OCI-LY1 (cell line): Measurements from ENCODE around the gene KRTAP5-8.
"Not testable (repeated sequence)": the region's sequence is repeated elsewhere in the genome, so short reads cannot be mapped to it uniquely, and the experiment has no call there.

Experiments
- H2AFZ ChIP-seq: fragments of 200-600 bp; sonication (generic), shearing (Covaris generic); 2 replicates; pipeline ENCODE4 v1.6.0; 2014; ENCODE audit warnings: antibody characterized with exemption, mild to moderate bottlenecking, low read length
- H3F3A ChIP-seq: fragments of 200-600 bp; sonication (generic), shearing (Covaris generic); 2 replicates; pipeline ENCODE4 v1.6.0; 2014; ENCODE audit warnings: mild to moderate bottlenecking, antibody characterized with exemption, low read length, moderate library complexity; ENCODE audit not compliant: insufficient read depth
- H3K27ac ChIP-seq: fragments of 200-600 bp; sonication (generic); 2 replicates; pipeline ENCODE4 v1.5.1; 2014; ENCODE audit warnings: low read length, mixed run types, mild to moderate bottlenecking, low read depth; ENCODE audit not compliant: poor library complexity, severe bottlenecking
- H3K27me3 ChIP-seq: fragments of 200-600 bp; sonication (generic); 2 replicates; pipeline ENCODE4 v1.6.0; 2014; ENCODE audit warnings: antibody characterized with exemption, mild to moderate bottlenecking, low read length, moderate library complexity; ENCODE audit not compliant: insufficient read depth
- H3K36me3 ChIP-seq: fragments of 200-600 bp; sonication (generic); 2 replicates; pipeline ENCODE4 v1.6.1; 2014; ENCODE audit warnings: mild to moderate bottlenecking, antibody characterized with exemption, low read length, moderate library complexity, mixed read lengths; ENCODE audit not compliant: insufficient read depth
- H3K4me1 ChIP-seq: fragments of 200-600 bp; sonication (generic); 2 replicates; pipeline ENCODE4 v1.5.1; 2014; ENCODE audit warnings: mild to moderate bottlenecking, low read length, moderate library complexity; ENCODE audit not compliant: insufficient read depth, severe bottlenecking
- H3K4me2 ChIP-seq: fragments of 200-600 bp; sonication (generic), shearing (Covaris generic); 2 replicates; pipeline ENCODE4 v1.6.1; 2014; ENCODE audit warnings: low read length
- H3K4me3 ChIP-seq: fragments of 200-600 bp; sonication (generic); 2 replicates; pipeline ENCODE4 v1.5.1; 2014; ENCODE audit warnings: low read length, low read depth, mild to moderate bottlenecking, mixed read lengths; ENCODE audit not compliant: poor library complexity, severe bottlenecking
- H3K79me2 ChIP-seq: fragments of 200-600 bp; shearing (Covaris generic); 2 replicates; pipeline ENCODE4 v1.6.1; 2016; ENCODE audit warnings: mixed run types, low read length, mixed read lengths; ENCODE audit not compliant: insufficient read depth
- H3K9ac ChIP-seq: fragments of 200-600 bp; sonication (generic), shearing (Covaris generic); 2 replicates; pipeline ENCODE4 v1.6.1; 2014; ENCODE audit warnings: mild to moderate bottlenecking, low read length, mixed read lengths
- H3K9me2 ChIP-seq: fragments of 200-600 bp; sonication (generic), shearing (Covaris generic); 2 replicates; pipeline ENCODE4 v1.6.1; 2014; ENCODE audit warnings: low read depth, mild to moderate bottlenecking, low read length, mixed read lengths
- H3K9me3 ChIP-seq: fragments of 200-600 bp; shearing (Covaris generic); 2 replicates; pipeline ENCODE4 v1.6.1; 2014; ENCODE audit warnings: low read length, mixed read lengths
- H4K20me1 ChIP-seq: fragments of 200-600 bp; sonication (generic), shearing (Covaris generic); 2 replicates; pipeline ENCODE4 v1.6.0; 2016; ENCODE audit warnings: mild to moderate bottlenecking, low read length; ENCODE audit not compliant: insufficient read depth
- EZH2 ChIP-seq: fragments of 200-600 bp; sonication (generic), shearing (Covaris generic); IDR thresholded peaks from 2 replicates; pipeline ENCODE4 v1.8.0; 2017; ENCODE audit warnings: borderline replicate concordance, mixed run types, mild to moderate bottlenecking, antibody characterized with exemption, low read length, moderate library complexity, mixed read lengths
- TF ChIP-seq, protein P1 (sequence below): fragments of 200-600 bp; sonication (generic), shearing (Covaris generic); IDR thresholded peaks from 2 replicates; pipeline ENCODE4 v1.5.1; 2017; ENCODE audit warnings: mild to moderate bottlenecking, antibody characterized with exemption, low read length, moderate library complexity, mixed read lengths

KRTAP5-8 gene

DNA sequence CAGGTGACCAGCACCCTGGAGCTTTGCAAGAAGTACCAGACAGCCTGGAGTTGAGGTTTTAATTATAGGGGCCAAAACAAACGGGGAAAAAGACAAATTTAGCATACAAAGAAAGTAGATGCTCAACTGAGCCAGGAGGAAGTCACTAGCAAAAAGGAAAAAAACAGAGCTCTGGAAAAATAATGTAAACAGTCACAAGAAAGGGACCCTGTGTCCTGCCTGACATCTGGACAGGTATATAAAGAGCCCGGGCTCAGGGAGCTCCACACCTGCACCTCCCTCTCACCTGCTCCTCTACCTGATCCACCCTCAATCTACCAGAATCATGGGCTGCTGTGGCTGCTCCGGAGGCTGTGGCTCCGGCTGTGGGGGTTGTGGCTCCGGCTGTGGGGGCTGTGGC is 27.4 kb downstream of the KRTAP5-8 start, which contains the start of gene KRTAP5-10:
KRTAP5-10 (plus strand) TSS at position 301 of the 400 bp plus-strand sequence; CDS start at position 326, 25 bp downstream.
- Histone ChIP-seq H3K4me3 (no peak within 1 kb of the TSS), H4K20me1 (no peaks in the 10 kb centered on the region), H3K27me3 (no peaks in the 10 kb centered on the region), H3K9me2 (no peaks in the 10 kb centered on the region), H3K4me2 (no peak within 1 kb of the TSS), H3K9ac (no peak within 1 kb of the TSS), H3K27ac (no peak within 1 kb of the TSS), H3F3A (no peaks in the 10 kb centered on the region), H3K9me3 (no peaks in the 10 kb centered on the region), H3K4me1 (no peaks in the 10 kb centered on the region), H2AFZ (no peak within 1 kb of the TSS), H3K79me2 (no peaks in the 10 kb centered on the region), H3K36me3 (no peaks in the 10 kb centered on the region)
- TF ChIP-seq, protein P1, sequence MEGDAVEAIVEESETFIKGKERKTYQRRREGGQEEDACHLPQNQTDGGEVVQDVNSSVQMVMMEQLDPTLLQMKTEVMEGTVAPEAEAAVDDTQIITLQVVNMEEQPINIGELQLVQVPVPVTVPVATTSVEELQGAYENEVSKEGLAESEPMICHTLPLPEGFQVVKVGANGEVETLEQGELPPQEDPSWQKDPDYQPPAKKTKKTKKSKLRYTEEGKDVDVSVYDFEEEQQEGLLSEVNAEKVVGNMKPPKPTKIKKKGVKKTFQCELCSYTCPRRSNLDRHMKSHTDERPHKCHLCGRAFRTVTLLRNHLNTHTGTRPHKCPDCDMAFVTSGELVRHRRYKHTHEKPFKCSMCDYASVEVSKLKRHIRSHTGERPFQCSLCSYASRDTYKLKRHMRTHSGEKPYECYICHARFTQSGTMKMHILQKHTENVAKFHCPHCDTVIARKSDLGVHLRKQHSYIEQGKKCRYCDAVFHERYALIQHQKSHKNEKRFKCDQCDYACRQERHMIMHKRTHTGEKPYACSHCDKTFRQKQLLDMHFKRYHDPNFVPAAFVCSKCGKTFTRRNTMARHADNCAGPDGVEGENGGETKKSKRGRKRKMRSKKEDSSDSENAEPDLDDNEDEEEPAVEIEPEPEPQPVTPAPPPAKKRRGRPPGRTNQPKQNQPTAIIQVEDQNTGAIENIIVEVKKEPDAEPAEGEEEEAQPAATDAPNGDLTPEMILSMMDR = no peak
- no peak for TF ChIP-seq EZH2

DNA sequence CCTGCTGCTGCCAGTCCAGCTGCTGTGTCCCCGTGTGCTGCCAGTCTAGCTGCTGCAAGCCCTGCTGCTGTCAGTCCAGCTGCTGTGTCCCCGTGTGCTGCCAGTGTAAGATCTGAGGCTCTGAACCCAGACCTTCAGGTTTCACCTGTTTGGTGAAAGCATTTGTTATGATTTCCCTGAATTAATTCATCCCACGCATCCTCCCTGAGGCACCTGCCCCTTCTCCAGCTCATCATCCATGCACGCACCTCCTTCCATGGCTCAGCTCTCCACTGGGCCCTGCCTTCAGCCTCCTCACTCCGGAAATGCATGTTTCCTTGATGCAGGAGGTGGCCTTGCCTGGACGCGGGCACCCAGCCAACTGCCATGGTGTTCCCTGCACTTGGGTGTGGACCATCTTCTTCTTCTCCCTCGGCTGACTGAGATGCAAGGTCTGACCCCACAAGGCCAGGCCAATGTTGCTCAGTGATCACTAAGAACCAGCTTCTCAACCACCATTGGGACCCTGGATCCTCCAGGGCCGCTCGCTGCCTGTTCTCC is 28.3 kb downstream of the KRTAP5-8 start:
- TF ChIP-seq EZH2 = no peak
- TF ChIP-seq, protein P1 = no peak
- H2AFZ ChIP-seq = no peak overlapping the region
- no peaks in the 10 kb centered on the region for H3F3A ChIP-seq
- no peak overlapping the region for H3K4me2 ChIP-seq
- no peaks in the 10 kb centered on the region for H3K9me3 ChIP-seq
- H3K4me1 ChIP-seq = no peaks in the 10 kb centered on the region
- H3K27me3 ChIP-seq = no peaks in the 10 kb centered on the region
- no peak overlapping the region for H3K27ac ChIP-seq
- no peaks in the 10 kb centered on the region for H3K9me2 ChIP-seq
- H4K20me1 ChIP-seq = no peaks in the 10 kb centered on the region
- no peak overlapping the region for H3K9ac ChIP-seq
- no peak overlapping the region for H3K4me3 ChIP-seq
- H3K79me2 ChIP-seq = no peaks in the 10 kb centered on the region
- no peaks in the 10 kb centered on the region for H3K36me3 ChIP-seq

DNA sequence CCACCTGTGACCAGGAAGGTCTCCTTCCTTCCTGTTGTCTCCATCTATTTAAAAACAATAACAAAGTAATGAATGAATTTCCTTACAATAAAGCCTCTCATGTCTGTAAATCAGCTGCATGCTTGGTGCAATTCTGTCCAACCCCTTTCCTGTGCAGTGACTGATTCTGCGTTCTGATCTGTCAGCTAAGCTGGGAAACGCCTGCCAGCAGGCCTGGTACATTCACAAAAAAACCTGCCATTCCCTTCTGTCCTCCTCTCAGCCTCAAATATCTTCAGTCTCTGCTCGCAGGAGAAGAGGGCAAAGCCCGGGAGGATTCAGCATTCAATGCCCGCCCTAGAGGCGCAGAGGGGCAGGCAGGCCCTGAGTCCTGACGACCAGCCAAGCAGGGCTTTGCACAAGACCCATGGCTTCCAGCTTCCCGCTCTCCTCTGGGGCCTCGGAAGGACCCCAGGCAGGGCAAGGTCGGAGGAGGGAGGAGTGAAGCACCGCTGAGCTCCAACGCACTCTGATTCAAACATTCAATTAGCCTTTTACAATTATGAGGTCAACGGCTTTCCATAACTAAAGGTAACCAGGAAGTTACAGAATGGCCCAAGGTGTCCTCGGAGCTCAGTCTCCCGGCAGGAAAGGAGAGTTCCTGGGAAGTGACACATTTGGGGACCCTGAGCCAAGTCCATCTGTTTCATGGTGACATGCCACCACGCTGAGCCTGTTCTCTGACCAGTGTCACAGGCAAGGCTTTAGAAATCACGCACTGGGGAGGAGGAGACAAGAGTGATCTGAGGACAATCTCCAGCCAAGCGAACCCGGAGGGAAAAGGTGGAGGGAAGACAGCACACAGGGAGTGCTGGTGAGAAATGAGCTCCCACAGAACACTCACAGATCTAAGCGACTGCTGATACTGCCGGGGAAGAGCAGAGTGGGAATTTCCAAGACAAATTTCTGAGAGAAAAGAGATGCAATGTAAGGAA is 29.1 kb downstream of the KRTAP5-8 start:
- H3K79me2 ChIP-seq, H3F3A ChIP-seq, H3K9me3 ChIP-seq, H2AFZ ChIP-seq, H3K4me3 ChIP-seq, H3K36me3 ChIP-seq, H3K27ac ChIP-seq, H3K4me2 ChIP-seq, H3K9ac ChIP-seq, H4K20me1 ChIP-seq, H3K27me3 ChIP-seq, H3K9me2 ChIP-seq, H3K4me1 ChIP-seq: not testable (repeated sequence)

DNA sequence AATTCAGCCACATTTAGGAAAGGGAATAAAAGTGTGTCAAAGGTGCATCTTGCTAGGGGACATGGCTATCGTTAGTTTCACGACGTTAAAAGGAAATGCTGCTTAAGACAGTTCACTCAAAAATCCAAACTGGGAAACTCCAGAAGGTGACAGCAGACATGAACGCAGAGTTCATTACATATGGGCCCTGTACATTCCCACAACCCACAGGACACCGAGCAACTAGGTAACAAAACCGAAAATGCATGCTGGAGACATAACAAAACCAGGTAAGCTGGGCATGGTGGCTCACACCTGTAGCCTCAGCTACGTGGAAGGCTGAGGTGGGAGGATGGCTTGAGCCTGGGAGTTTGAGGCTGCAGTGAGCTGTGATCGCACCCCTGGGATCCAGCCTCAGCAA is 29.8 kb downstream of the KRTAP5-8 start:
- not testable (repeated sequence) for H4K20me1 ChIP-seq, H3K9me3 ChIP-seq, H2AFZ ChIP-seq, H3K79me2 ChIP-seq, H3K9me2 ChIP-seq, H3K27ac ChIP-seq, H3K4me1 ChIP-seq, H3K9ac ChIP-seq, H3K27me3 ChIP-seq, H3F3A ChIP-seq, H3K36me3 ChIP-seq, H3K4me2 ChIP-seq, H3K4me3 ChIP-seq
